ENCODE data around the gene NR5A2.
A peak's percentile ranks its signal among the peaks of the same experiment; 100 is the strongest.

Gene NR5A2

GRCh38 chr1:200005165-200005564 is 22.3 kb upstream of the NR5A2 start:
- no peak overlapping the region for H3K27ac ChIP-seq (ENCODE audit: extremely low read depth, low read depth, low read length)
- POLR2A ChIA-PET: no interaction called here
- CTCF ChIA-PET: no interaction called here
- H3K4me1 ChIP-seq (ENCODE audit: control insufficient read depth, insufficient read depth, low read length): no peaks in the 10 kb centered on the region
- no peaks in the 10 kb centered on the region for H3K9me3 ChIP-seq (ENCODE audit: control insufficient read depth, insufficient read depth, low read depth, low read length)
- no peak overlapping the region for H3K4me3 ChIP-seq (ENCODE audit: low read depth, low read length)
- H3K36me3 ChIP-seq (ENCODE audit: control insufficient read depth in 2 of 2, insufficient read depth in 1 of 2, low read length in 2 of 2): no peaks in the 10 kb centered on the region
- TF ChIP-seq ZNF169 (tag by site-specific recombination; IDR thresholded peaks at IDR 0.05): no peak
- no peak for TF ChIP-seq ZNF114 (tag by site-specific recombination; IDR thresholded peaks at IDR 0.05)
- TF ChIP-seq ZNF311 (tag by site-specific recombination; IDR thresholded peaks at IDR 0.05; ENCODE audit: borderline replicate concordance): no peak
- no peak for TF ChIP-seq ZNF549 (tag by site-specific recombination; IDR thresholded peaks at IDR 0.05)
- no peak for TF ChIP-seq ZNF184 (tag by site-specific recombination; IDR thresholded peaks at IDR 0.05)
- TF ChIP-seq HIC1 (tag by site-specific recombination; IDR thresholded peaks at IDR 0.05): no peak
- no peak for TF ChIP-seq ZFP37 (tag by site-specific recombination; IDR thresholded peaks at IDR 0.05)
- no peak for TF ChIP-seq ZNF544 (tag by site-specific recombination; IDR thresholded peaks at IDR 0.05)
- TF ChIP-seq ZBTB7A (tag by site-specific recombination; IDR thresholded peaks at IDR 0.05; ENCODE audit: low read depth): no peak
- TF ChIP-seq ZNF561 (tag by site-specific recombination; IDR thresholded peaks at IDR 0.05; ENCODE audit: borderline replicate concordance): no peak
- no peak for TF ChIP-seq ZNF404 (tag by site-specific recombination; IDR thresholded peaks at IDR 0.05)
- TF ChIP-seq HOXA7 (CRISPR knock-in tag; IDR thresholded peaks at IDR 0.05; ENCODE audit: borderline replicate concordance): no peak
- no peak for TF ChIP-seq ZNF19 (tag by site-specific recombination; IDR thresholded peaks at IDR 0.05; ENCODE audit: low read depth)
- no peak for TF ChIP-seq YY2 (tag by site-specific recombination; IDR thresholded peaks at IDR 0.05)
- no peak for TF ChIP-seq ZNF426 (tag by site-specific recombination; IDR thresholded peaks at IDR 0.05)
- TF ChIP-seq KLF16 (tag by site-specific recombination; IDR thresholded peaks at IDR 0.05): no peak
- no peak for TF ChIP-seq KLF1 (tag by site-specific recombination; IDR thresholded peaks at IDR 0.05)
- no peak for TF ChIP-seq EGR2 (tag by site-specific recombination; IDR thresholded peaks at IDR 0.05; ENCODE audit: low read depth)
- TF ChIP-seq ZNF48 (tag by site-specific recombination; IDR thresholded peaks at IDR 0.05): no peak
- TF ChIP-seq ZNF324 (tag by site-specific recombination; IDR thresholded peaks at IDR 0.05): no peak

- ChIA-PET POLR2A (no interaction called here), CTCF (interaction anchor here (0.6 kb wide), 2 partner anchors 17 to 468 kb away, joined by 3 to 4 read pairs; no protein-coding TSS in a partner anchor)
- Histone ChIP-seq H3K4me3 (ENCODE audit: low read depth, low read length) (no peak overlapping the region), H3K9me3 (ENCODE audit: control insufficient read depth, insufficient read depth, low read depth, low read length) (no peaks in the 10 kb centered on the region), H3K27ac (ENCODE audit: extremely low read depth, low read depth, low read length) (no peak overlapping the region), H3K4me1 (ENCODE audit: control insufficient read depth, insufficient read depth, low read length) (no peaks in the 10 kb centered on the region), H3K36me3 (ENCODE audit: control insufficient read depth in 2 of 2, insufficient read depth in 1 of 2, low read length in 2 of 2) (no peaks in the 10 kb centered on the region)
- TF ChIP-seq ZNF704 (tag by site-specific recombination; IDR thresholded peaks at IDR 0.05): no peak
- TF ChIP-seq PRDM1 (tag by site-specific recombination; IDR thresholded peaks at IDR 0.05): peak; percentile 55
- TF ChIP-seq ZNF449 (tag by site-specific recombination; IDR thresholded peaks at IDR 0.05): no peak
- no peak for TF ChIP-seq SCRT2 (tag by site-specific recombination; IDR thresholded peaks at IDR 0.05)
- no peak for TF ChIP-seq ZNF514 (tag by site-specific recombination; IDR thresholded peaks at IDR 0.05)
- TF ChIP-seq ZBTB49 (tag by site-specific recombination; IDR thresholded peaks at IDR 0.05; ENCODE audit: low read depth): no peak
These were observed 20.8 kb upstream of the NR5A2 start for GRCh38 chr1:200006711-200007110.

All from HEK293 (cell line).